H54 (cell line): ENCODE data around the gene VAMP7.

ENCODE experiments used
- DNase-seq: peaks from one replicate; pipeline ENCODE4 v3.0.0; 2011; ENCODE audit warnings: low spot score, mixed read lengths; ENCODE audit not compliant: insufficient read length
- FAIRE-seq: peaks from 3 replicates; lab custom pipeline; 2011; peaks lifted over from hg19 to GRCh38; lab: Jason Lieb, UNC
- POLR2A ChIP-seq: IDR thresholded peaks from 2 replicates; pipeline ENCODE4 v1.6.1; 2011; ENCODE audit warnings: low read depth, mild to moderate bottlenecking, low read length

VAMP7 gene

GRCh38 chrX:155988859-155989258, 107.7 kb downstream of the VAMP7 start:
- DNase-seq (no peak), FAIRE-seq (no peak)
- TF ChIP-seq POLR2A, result no peak
